Colonic mucosa (tissue), 4 donors: ENCODE data around the gene CD58. TPM values are rescaled to one million over a fixed set of nuclear protein-coding genes. Genes with fewer than 3 reads are reported as not detected.
A peak's percentile ranks its signal among the peaks of the same experiment; 100 is the strongest.

Experiments
- DNase-seq: peaks from one replicate; pipeline ENCODE4 v3.0.0-alpha.2; 2020
- H3K27ac ChIP-seq: fragments of 200-600 bp; one replicate; pipeline ENCODE4 v1.8.0; 2021
- H3K27me3 ChIP-seq: fragments of 200-600 bp; one replicate; pipeline ENCODE4 v1.8.0; 2021
- H3K36me3 ChIP-seq: fragments of 200-600 bp; one replicate; pipeline ENCODE4 v1.8.0; 2021
- H3K4me1 ChIP-seq: fragments of 200-600 bp; one replicate; pipeline ENCODE4 v1.8.0; 2021; ENCODE audit warnings: mild to moderate bottlenecking
- H3K4me3 ChIP-seq: fragments of 200-600 bp; one replicate; pipeline ENCODE4 v1.8.0; 2021
- H3K9ac ChIP-seq, 2 donors: one replicate each; pipeline ENCODE4 v1.7.0; 2013; ENCODE audit warnings: control low read depth in 2 of 2, low read depth in 2 of 2, low read length in 2 of 2
- H3K9me3 ChIP-seq: fragments of 200-600 bp; one replicate; pipeline ENCODE4 v1.8.0; 2021
- CTCF ChIP-seq: fragments of 200-600 bp; IDR thresholded peaks from one replicate; pipeline ENCODE4 v1.8.0; 2022; ENCODE audit warnings: antibody characterized with exemption, mild to moderate bottlenecking
- intact Hi-C: fragments of 100-400 bp; cut with DNase I; formaldehyde crosslinking; loops from one replicate; pipeline ENCODE4 v1.14.1; 2022
- total RNA-seq, 2 donors: library from RNA; stranded (reverse); fragmentation: NEBNext Ultra II Directional in 1 of 2; extraction: Animal tissue kit (Norgen Biotek cat#: 25700) in 1 of 2; gene quantifications; one replicate each; pipeline ENCODE4 v1.2.1, GENCODE V29; 2021
- donor health status: healthy.
- donor health status: DM: no; HTN: no; CAD: no.
- donor health status: DM: no; HTN: no; CAD: no.

CD58 gene
- total RNA-seq, 2 donors from 2014 or later = 16.1 to 25.9 TPM

DNA sequence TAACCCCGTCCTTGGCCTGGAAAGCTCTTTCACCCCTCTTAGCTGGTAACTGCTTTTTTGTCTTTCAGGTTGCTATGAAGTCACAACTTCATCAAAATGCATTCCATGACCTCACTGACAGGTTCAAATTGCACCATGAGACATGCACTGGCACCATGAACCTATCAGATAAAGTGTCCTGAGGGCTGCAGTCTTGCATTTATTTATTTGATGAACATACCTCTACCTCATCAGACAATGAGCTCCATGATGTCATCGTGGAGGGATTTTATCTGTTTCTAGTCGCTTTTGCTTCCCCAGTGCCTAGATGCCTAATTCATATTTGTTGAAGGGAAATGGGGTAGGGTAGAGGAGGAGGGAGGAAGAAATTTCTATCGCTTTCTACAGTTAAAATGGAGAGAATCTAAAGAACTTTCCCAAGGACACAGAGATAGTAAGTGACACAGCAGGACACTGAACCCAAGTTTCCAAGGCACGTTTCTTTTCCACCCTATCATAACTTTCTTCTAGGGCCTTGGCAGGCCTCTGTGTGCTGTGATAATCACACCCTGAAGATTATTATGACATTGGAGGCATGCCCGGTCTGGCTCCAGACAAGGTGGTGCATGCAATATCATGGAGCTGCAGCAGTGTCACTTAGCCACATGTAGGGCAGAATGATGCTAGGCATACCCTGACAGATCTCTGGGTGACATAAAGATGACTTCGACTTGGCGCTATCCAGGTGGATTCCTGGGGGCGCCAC, 69.5 kb downstream of the CD58 start:
- Histone ChIP-seq H3K36me3 (no peaks in the 10 kb centered on the region), H3K4me3 (no peak overlapping the region), H3K9me3 (no peaks in the 10 kb centered on the region), H3K4me1 (no peaks in the 10 kb centered on the region), H3K27me3 (no peaks in the 10 kb centered on the region), H3K27ac (no peak overlapping the region), H3K9ac (no peak overlapping the region)
- intact Hi-C loops = no loop called here
- peak; percentile 56 for DNase-seq
- no peak for TF ChIP-seq CTCF

DNA sequence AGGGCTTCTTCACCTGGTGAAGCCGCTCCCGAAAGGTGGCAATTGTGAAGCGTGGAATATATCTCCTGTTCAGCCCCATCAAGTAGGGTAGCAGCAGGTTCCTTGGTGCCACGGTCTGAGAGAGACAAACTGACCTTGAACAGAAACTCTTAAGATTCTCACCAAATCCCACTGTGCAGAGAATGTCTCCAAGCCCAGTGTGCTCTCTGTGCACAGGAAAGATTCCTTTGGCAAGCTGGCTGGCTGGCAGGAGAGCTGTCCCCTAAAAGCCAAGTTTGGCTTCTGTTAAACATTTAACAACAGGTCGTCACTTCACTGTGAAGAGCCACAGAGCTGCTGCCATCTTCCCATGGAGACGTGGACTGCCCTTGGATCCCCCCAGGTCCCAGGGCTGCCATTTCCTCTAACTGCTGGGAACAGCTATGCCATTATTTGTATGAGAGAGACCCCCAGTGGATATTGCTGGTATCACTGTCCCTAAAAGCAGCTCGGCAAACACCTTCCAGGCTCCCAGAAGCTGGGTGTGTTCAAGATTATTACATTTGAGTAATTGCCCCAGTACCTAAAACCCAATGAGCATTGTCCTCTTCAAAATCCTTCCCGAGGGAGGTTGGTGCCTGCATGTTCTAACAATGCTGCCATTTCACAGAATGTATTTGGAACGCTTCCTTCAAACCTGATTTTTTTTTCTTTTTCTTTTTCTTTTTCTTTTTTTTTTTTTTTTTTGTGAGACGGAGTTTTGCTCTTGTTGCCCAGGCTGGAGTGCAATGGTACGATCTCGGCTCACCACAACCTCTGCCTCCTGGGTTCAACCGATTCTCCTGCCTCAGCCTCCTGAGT, 71.8 kb downstream of the CD58 start:
- DNase-seq = peak; percentile 84
- H3K4me1 ChIP-seq = no peaks in the 10 kb centered on the region
- no peak overlapping the region for H3K27ac ChIP-seq
- no peak overlapping the region for H3K4me3 ChIP-seq
- H3K36me3 ChIP-seq = no peaks in the 10 kb centered on the region
- H3K27me3 ChIP-seq = no peaks in the 10 kb centered on the region
- TF ChIP-seq CTCF = peak; percentile 77
- intact Hi-C loops = loop anchor here (5.0 kb wide), 1 partner anchor 357 kb away; no protein-coding TSS in a partner anchor
- H3K9ac ChIP-seq = peak overlapping the region in 1 of 2 donors; percentile 35
- H3K9me3 ChIP-seq = no peaks in the 10 kb centered on the region

GRCh38 chr1:116497656-116498055, 73.2 kb downstream of the CD58 start:
- no peaks in the 10 kb centered on the region for H3K27me3 ChIP-seq
- H3K9me3 ChIP-seq = no peaks in the 10 kb centered on the region
- no peak overlapping the region for H3K9ac ChIP-seq
- no peaks in the 10 kb centered on the region for H3K4me1 ChIP-seq
- no peak overlapping the region for H3K4me3 ChIP-seq
- no peak for TF ChIP-seq CTCF
- H3K36me3 ChIP-seq = no peaks in the 10 kb centered on the region
- H3K27ac ChIP-seq = no peak overlapping the region
- DNase-seq = no peak
- intact Hi-C loops = loop anchor here (5.0 kb wide), 1 partner anchor 355 kb away; no protein-coding TSS in a partner anchor

DNA sequence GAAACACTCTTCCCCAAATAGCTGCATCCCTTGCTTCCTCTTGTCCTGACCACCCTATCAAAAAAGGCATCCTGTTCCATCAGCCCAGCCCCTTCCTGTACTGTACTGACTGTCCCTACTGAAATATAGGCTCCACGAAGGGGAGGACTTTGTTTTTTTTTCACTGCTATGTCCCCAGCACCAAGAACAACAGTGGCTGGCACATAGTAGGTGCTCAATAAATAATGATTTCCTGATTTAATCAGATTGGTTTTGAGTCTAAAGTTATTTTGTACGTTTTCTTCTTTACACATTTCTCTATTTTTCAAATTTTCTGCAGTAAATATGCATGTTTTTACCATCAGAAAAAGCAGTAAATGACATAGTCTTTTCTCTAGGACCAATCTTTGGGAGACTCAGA, 73.9 kb downstream of the CD58 start:
- DNase-seq = no peak
- H3K36me3 ChIP-seq = no peaks in the 10 kb centered on the region
- no peaks in the 10 kb centered on the region for H3K27me3 ChIP-seq
- H3K9ac ChIP-seq = no peak overlapping the region
- H3K4me1 ChIP-seq = no peaks in the 10 kb centered on the region
- H3K27ac ChIP-seq = no peak overlapping the region
- intact Hi-C loops = loop anchor here (5.0 kb wide), 1 partner anchor 355 kb away; no protein-coding TSS in a partner anchor
- H3K9me3 ChIP-seq = no peaks in the 10 kb centered on the region
- H3K4me3 ChIP-seq = no peak overlapping the region
- no peak for TF ChIP-seq CTCF

- Histone ChIP-seq H3K27me3 (no peaks in the 10 kb centered on the region), H3K4me3 (no peak overlapping the region), H3K9me3 (no peaks in the 10 kb centered on the region), H3K27ac (no peak overlapping the region), H3K9ac (no peak overlapping the region), H3K4me1 (no peaks in the 10 kb centered on the region), H3K36me3 (no peaks in the 10 kb centered on the region)
- intact Hi-C loops = loop anchor here (5.0 kb wide), 1 partner anchor 354 kb away; no protein-coding TSS in a partner anchor
- no peak for TF ChIP-seq CTCF
- DNase-seq = no peak
These were observed 74.4 kb downstream of the CD58 start for GRCh38 chr1:116496380-116496779.
